GM18907 (cell line): ENCODE measurements around the gene ESAM.

Experiments
- ATAC-seq: cut with Tn5 transposase; IDR thresholded peaks from one replicate; pipeline ENCODE4 v1.9.1; 2021; ENCODE audit warnings: mild to moderate bottlenecking, moderate library complexity; ENCODE audit not compliant: unreplicated experiment

The ESAM gene

GRCh38 chr11:124753624-124754023, 8.5 kb downstream of the ESAM start:
- ATAC-seq, result no peak

- no peak for ATAC-seq
These were observed 8.9 kb downstream of the ESAM start for GRCh38 chr11:124753205-124753604.

- no peak for ATAC-seq
These were observed 9.5 kb downstream of the ESAM start for GRCh38 chr11:124752471-124753102.

- ATAC-seq, result no peak
These were observed 10.2 kb downstream of the ESAM start, which contains the start of gene VSIG2 for GRCh38 chr11:124751741-124752470. Gene VSIG2 (minus strand): TSS chr11:124752255. CDS start chr11:124752137, 118 bp downstream.

- ATAC-seq, result no peak
These were observed 10.7 kb downstream of the ESAM start for GRCh38 chr11:124751391-124751740.

GRCh38 chr11:124749912-124750311, 12.2 kb downstream of the ESAM start:
- ATAC-seq, result no peak

- ATAC-seq, result no peak
These were observed 13.4 kb downstream of the ESAM start for GRCh38 chr11:124748481-124749343.

GRCh38 chr11:124748100-124748418, 14.0 kb downstream of the ESAM start:
- no peak for ATAC-seq

GRCh38 chr11:124747406-124748099, 14.5 kb downstream of the ESAM start:
- ATAC-seq, result no peak

- ATAC-seq, result peak; percentile 95
These were observed 15.4 kb downstream of the ESAM start for GRCh38 chr11:124746621-124747243.

- peak; percentile 18 for ATAC-seq
These were observed 16.1 kb downstream of the ESAM start for GRCh38 chr11:124745835-124746620.

- no peak for ATAC-seq
These were observed 16.7 kb downstream of the ESAM start for GRCh38 chr11:124745270-124745834.

GRCh38 chr11:124743050-124743449, 19.0 kb downstream of the ESAM start:
- ATAC-seq, result no peak

- ATAC-seq, result no peak
These were observed 19.5 kb downstream of the ESAM start for GRCh38 chr11:124742555-124742954.

- peak; percentile 50 for ATAC-seq
These were observed 21.7 kb downstream of the ESAM start for GRCh38 chr11:124740277-124740882.

GRCh38 chr11:124739479-124740276, 22.4 kb downstream of the ESAM start, which contains the start of gene NRGN:
Gene NRGN (plus strand): TSS chr11:124739942. CDS start chr11:124740085, 143 bp downstream.
- peak; percentile 97 for ATAC-seq

- ATAC-seq, result no peak
These were observed 23.2 kb downstream of the ESAM start for GRCh38 chr11:124738713-124739478.
